Psoas muscle (tissue), 8 donors: ENCODE measurements around the gene DYNLL2. TPM values are rescaled to one million over a fixed set of nuclear protein-coding genes. Genes with fewer than 3 reads are reported as not detected.
"Not testable (repeated sequence)": the region's sequence is repeated elsewhere in the genome, so short reads cannot be mapped to it uniquely, and the experiment has no call there.

Experiments used
- ATAC-seq, 4 donors: fragments of 200-7000 bp; cut with Tn5 transposase; one replicate each; pipeline ENCODE4 v1.9.1; 2020; ENCODE audit warnings: moderate library complexity in 3 of 4, mild to moderate bottlenecking in 2 of 4
- DNase-seq, 2 donors: peaks; one replicate each; pipeline ENCODE4 v3.0.0-alpha.2; 2020
- H3K27ac ChIP-seq: fragments of 200-600 bp; one replicate; pipeline ENCODE4 v1.8.0; 2022
- H3K27me3 ChIP-seq, 3 donors: fragments of 200-600 bp in 1 of 3; one replicate each; pipeline versions ENCODE4 v1.6.1 to v1.8.0; 2013 to 2022; ENCODE audit warnings: low read length in 2 of 3, mild to moderate bottlenecking in 2 of 3, moderate library complexity in 1 of 3; ENCODE audit not compliant: insufficient read depth in 3 of 3
- H3K36me3 ChIP-seq, 2 donors: fragments of 200-600 bp in 1 of 2; one replicate each; pipeline versions ENCODE4 v1.6.1 to v1.8.0; 2013 to 2022; ENCODE audit warnings: low read depth in 1 of 2, mild to moderate bottlenecking in 1 of 2, moderate library complexity in 1 of 2; ENCODE audit not compliant: insufficient read depth in 1 of 2
- H3K4me1 ChIP-seq: fragments of 200-600 bp; one replicate; pipeline ENCODE4 v1.8.0; 2022
- H3K4me3 ChIP-seq: fragments of 200-600 bp; one replicate; pipeline ENCODE4 v1.8.0; 2022; ENCODE audit warnings: mild to moderate bottlenecking
- H3K9me3 ChIP-seq: fragments of 200-600 bp; one replicate; pipeline ENCODE4 v1.8.0; 2022
- WGBS, 3 donors: extraction: QIAGEN DNeasy Blood & Tissue Kit; methylation state at CpG; one replicate each; pipeline versions ENCODE4 v1.1.6 to v1.1.7; 2013; 5-methylcytosine and 5-hydroxymethylcytosine counted together
- intact Hi-C, 2 donors: fragments of 100-400 bp; cut with DNase I; formaldehyde crosslinking; loops; one replicate each; pipeline versions ENCODE4 v1.11.0 to v1.14.2; 2022
- polyA plus RNA-seq, 3 donors: library from polyadenylated mRNA; stranded (reverse); fragments of 200-250 nt; gene quantifications; one replicate each; pipeline ENCODE4 v1.2.3, GENCODE V29; 2013
- total RNA-seq, 4 donors: library from RNA; stranded (reverse); fragmentation: NEBNext Ultra II Directional in 2 of 4; extraction: Animal tissue kit (Norgen Biotek cat#: 25700) in 2 of 4; gene quantifications; one replicate each; pipeline versions ENCODE4 v1.2.1 to v1.2.4, GENCODE V29; 2021 to 2023
- TF ChIP-seq, protein P1 (sequence below): fragments of 200-600 bp; IDR thresholded peaks from one replicate; pipeline ENCODE4 v1.8.0; 2022; ENCODE audit warnings: antibody characterized with exemption
- donor health status: healthy with polysubstance abuse.
- donor health status: DM: no; HTN: no; CAD: no; lungs with moderate emphysema.
- donor health status: Bipolar disorder and iron deficiency.
- donor health status: healthy.
- donor health status: DM: yes; HTN: yes; CAD: no.
- donor health status: DM: no; HTN: no; CAD: no.
- donor health status: DM: no; HTN: no; CAD: no.
- donor health status: DM: yes; HTN: yes; CAD: no.

The DYNLL2 gene
- total and polyA plus RNA-seq, 7 donors: 28.9 to 84.3 (median 46.8) TPM

DNA sequence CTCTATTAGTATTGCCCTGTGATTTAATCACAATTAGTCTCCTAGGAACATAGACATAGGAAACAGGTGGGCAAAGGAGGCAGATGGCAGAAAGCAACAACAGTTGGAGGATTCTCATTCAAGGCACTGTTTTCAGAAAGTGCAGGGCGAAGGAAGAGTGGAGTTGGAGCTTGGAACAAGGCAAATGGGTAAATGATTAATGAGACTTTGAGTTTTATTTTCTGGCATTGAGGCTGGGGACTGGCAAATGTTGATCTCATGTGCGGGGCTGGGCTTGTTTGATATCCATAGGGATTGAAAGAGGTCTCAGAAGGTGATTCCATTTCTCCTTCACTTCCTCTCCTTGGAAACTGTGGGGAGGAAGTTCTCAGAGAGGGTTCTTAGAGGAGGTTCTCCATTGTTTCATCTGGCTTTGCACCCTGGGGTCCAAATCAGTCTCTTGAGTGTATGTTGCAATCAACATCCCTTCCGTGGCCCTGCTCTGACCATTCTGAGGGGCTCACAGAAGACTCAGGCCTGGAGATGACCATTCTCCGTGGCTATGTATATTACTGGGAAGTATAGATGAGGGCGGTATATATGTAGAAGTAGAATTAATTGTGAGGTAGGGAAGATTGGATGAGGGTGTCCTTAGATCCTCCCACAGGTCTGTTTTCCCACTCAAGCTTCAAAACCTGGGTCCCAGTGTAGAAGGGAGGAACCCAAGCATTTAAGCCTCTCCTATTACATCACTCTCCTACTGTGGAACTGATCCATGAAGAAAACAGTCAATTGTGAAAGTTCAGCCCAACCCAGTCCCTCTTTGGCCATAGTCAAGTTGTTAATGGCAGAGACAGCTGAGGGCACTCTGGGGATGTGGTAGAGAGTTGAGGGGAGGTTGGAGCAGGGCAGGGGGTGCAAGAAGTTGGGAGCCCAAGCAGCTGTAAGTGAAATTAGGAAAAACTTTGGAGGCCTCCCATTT, 39.7 kb upstream of the DYNLL2 start:
- TF ChIP-seq, protein P1, sequence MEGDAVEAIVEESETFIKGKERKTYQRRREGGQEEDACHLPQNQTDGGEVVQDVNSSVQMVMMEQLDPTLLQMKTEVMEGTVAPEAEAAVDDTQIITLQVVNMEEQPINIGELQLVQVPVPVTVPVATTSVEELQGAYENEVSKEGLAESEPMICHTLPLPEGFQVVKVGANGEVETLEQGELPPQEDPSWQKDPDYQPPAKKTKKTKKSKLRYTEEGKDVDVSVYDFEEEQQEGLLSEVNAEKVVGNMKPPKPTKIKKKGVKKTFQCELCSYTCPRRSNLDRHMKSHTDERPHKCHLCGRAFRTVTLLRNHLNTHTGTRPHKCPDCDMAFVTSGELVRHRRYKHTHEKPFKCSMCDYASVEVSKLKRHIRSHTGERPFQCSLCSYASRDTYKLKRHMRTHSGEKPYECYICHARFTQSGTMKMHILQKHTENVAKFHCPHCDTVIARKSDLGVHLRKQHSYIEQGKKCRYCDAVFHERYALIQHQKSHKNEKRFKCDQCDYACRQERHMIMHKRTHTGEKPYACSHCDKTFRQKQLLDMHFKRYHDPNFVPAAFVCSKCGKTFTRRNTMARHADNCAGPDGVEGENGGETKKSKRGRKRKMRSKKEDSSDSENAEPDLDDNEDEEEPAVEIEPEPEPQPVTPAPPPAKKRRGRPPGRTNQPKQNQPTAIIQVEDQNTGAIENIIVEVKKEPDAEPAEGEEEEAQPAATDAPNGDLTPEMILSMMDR: no peak
- intact Hi-C loops: no loop called here
- Histone ChIP-seq H3K4me1 (no peaks in the 10 kb centered on the region), H3K27me3 (peaks cover 2 to 5% (median 2%) of the 10 kb centered on the region in 3 donors), H3K36me3 (no peaks in the 10 kb centered on the region), H3K9me3 (no peaks in the 10 kb centered on the region), H3K27ac (no peak overlapping the region), H3K4me3 (no peak overlapping the region)
- ATAC-seq: no peak
- DNase-seq: no peak
- 86 to 93% (median 90%) methylated on average over 5 of the region's 5 CpGs for WGBS, 3 donors

DNA sequence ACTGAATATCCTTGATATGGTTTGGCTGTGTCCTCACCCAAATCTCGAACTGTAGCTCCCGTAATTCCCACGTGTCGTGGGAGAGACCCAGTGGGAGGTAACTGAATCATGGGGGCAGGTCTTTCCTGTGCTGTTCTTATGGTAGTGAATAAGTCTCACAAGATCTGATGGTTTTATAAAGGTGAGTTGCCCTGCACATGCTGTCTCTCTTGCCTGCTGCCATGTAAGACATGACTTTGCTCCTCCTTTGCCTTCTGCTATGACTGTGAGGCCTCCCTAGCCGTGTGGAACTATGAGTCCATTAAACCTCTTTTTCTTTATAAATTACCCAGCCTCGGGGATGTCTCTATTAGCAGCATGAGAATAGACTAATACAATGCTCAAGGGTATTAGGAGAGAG, 39.0 kb upstream of the DYNLL2 start:
- 82 to 90% (median 85%) methylated on average over 6 of the region's 6 CpGs for WGBS, 3 donors
- H3K27ac ChIP-seq, intact Hi-C loops, DNase-seq, H3K4me3 ChIP-seq, H3K27me3 ChIP-seq, ATAC-seq, H3K4me1 ChIP-seq, H3K9me3 ChIP-seq, H3K36me3 ChIP-seq: not testable (repeated sequence)

DNA sequence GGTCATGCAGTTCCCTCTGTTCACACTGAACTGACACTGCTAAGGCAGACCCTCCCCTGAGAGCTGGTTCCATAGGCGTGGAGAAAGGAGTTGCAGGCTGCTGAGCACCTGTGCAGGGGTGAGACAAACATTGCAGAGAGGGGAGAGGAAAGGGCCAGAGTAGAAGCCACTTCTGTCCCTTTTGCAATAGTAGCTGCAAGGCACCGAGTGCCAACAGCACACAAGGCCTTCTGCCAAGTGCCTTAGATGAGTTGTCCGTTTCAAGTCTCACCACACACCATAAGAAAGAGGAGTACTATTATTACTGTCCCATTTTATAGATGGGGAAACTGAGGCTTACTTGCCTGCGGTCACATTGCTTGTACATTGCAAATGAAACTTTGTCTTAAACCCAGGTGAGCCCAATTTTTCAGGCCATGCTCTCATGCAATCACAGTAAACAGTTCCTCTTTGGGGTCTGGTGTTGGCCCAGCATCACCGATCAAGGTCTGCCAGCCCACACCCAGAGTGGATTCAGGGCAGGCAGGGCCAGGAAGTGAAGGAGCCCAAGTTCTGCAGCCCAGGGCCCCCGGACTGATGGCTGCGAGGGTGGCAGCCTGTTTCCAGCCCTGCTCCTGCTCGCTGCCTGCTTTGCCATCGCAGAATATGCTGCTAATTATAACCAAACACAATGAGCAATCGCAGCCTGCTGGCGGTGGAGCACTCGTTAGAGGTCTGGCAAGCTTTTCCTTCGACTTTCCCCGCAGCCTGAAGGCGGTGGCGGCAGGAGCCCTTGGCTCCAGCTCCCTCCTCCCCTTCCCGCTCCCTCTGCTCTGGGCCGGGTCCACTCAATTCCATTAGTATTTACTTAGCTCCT, 36.8 kb upstream of the DYNLL2 start:
- 60 to 63% (median 62%) methylated on average over 18 of the region's 18 CpGs for WGBS, 3 donors
- no peaks in the 10 kb centered on the region for H3K9me3 ChIP-seq
- H3K4me1 ChIP-seq: no peaks in the 10 kb centered on the region
- intact Hi-C loops: no loop called here
- ATAC-seq (no peak), DNase-seq (no peak)
- TF ChIP-seq, protein P1: no peak
- H3K4me3 ChIP-seq: no peak overlapping the region
- no peak overlapping the region for H3K27ac ChIP-seq
- peaks cover 0 to 5% (median 2%) of the 10 kb centered on the region in 3 donors for H3K27me3 ChIP-seq
- no peaks in the 10 kb centered on the region for H3K36me3 ChIP-seq

DNA sequence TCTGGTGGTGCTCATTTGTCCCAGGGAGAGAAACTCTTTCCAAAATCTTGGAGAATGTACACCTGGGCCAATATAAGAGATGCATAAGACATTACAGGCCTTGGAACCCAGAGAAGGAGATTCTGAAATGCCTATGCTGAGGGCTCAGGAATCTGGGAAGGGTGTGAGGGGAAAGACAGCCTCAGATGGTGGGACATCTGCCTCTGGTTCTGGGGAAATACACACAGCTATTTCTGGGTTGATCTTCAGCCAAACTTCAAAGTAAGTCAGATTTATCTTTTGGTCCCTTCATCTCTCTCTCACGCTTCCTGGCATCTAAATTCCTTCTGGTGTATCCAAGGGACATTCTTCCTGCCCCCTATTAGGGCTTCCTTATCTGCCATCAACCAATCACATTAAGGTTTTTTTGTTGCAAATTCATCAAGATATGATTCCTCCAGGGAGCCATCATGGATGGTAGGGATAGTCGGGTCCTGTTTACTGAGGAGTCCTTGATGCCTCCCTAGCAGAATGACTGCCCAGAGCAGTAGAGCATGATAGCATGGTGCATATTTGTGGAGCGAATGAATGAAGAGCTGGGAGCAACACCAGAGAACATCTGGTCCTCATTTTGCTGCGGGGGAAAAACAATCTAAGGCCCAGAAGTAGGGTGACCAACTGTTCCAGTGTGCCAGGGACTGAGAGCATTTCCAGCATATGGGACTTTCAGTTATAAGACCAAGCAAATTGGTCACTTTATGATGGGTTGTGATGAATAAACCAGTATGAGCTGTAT, 35.7 kb upstream of the DYNLL2 start:
- H3K4me3 ChIP-seq: no peak overlapping the region
- DNase-seq: no peak
- H3K36me3 ChIP-seq: no peaks in the 10 kb centered on the region
- ATAC-seq: no peak
- intact Hi-C loops: no loop called here
- H3K4me1 ChIP-seq: no peaks in the 10 kb centered on the region
- H3K27me3 ChIP-seq: peaks cover 0 to 5% (median 2%) of the 10 kb centered on the region in 3 donors
- TF ChIP-seq, protein P1: no peak
- 59% methylated on average over 4 of the region's 4 CpGs for WGBS, 3 donors
- H3K27ac ChIP-seq: no peak overlapping the region
- H3K9me3 ChIP-seq: no peaks in the 10 kb centered on the region
